GM12865 (cell line): Measurements from ENCODE around the gene SUGCT.

Experiments used
- DNase-seq: peaks from one replicate; pipeline ENCODE4 v3.0.0; 2010; ENCODE audit warnings: low read depth
- H3K4me3 ChIP-seq: 2 replicates; pipeline ENCODE4 v1.5.1; 2011; ENCODE audit warnings: mild to moderate bottlenecking, low read depth, low read length, control low read depth
- CTCF ChIP-seq: IDR thresholded peaks from 2 replicates; pipeline ENCODE4 v1.5.1; 2011; ENCODE audit warnings: low read length, control low read depth, low read depth, inconsistent platforms; ENCODE audit not compliant: insufficient read depth; ENCODE audit errors: missing control alignments

The SUGCT gene

GRCh38 chr7:40721342-40721949 is 586.6 kb downstream of the SUGCT start:
- H3K4me3 ChIP-seq = no peak overlapping the region
- no peak for DNase-seq
- no peak for TF ChIP-seq CTCF

DNA sequence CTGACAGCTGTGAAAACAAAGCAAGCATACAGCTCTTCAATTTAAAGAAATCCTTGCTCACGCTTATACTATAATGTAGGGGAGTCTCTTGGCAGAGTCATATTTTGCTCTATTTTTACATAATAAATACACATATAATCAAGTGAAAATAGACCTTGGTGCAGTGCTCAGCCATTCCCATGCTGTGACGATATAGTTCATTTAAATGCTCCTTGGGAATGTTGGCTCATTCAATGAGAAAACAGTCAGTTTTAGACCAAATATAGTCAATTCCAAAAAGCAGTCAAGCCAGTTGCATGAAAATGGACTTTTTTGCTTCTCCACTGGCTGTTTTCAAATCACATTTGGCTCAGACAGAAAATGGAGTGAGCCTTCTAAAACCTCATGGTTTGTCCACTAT is 587.4 kb downstream of the SUGCT start:
- no peak for TF ChIP-seq CTCF
- no peak overlapping the region for H3K4me3 ChIP-seq
- DNase-seq = no peak

- H3K4me3 ChIP-seq = no peak overlapping the region
- no peak for DNase-seq
- TF ChIP-seq CTCF = no peak
Observed at GRCh38 chr7:40723829-40724228, 589.0 kb downstream of the SUGCT start.

DNA sequence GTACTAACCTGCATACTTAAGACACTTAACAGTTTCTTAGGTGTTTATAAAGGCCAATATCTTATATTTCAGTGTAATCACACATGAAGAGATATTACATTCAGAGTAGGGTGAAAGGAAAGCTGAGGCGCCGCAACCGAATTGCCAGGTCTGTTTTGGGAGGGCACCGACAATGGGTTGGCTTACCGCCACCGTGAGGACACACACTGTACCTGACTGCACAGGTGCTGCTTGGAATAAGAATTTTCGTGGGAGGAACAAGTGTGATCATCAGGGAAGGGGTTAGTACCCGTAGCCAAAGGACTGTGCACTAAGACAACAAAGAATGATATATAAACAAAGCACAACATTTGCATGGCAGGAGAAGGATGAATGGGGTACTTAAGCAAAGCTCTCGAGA is 591.8 kb downstream of the SUGCT start:
- TF ChIP-seq CTCF = no peak

DNA sequence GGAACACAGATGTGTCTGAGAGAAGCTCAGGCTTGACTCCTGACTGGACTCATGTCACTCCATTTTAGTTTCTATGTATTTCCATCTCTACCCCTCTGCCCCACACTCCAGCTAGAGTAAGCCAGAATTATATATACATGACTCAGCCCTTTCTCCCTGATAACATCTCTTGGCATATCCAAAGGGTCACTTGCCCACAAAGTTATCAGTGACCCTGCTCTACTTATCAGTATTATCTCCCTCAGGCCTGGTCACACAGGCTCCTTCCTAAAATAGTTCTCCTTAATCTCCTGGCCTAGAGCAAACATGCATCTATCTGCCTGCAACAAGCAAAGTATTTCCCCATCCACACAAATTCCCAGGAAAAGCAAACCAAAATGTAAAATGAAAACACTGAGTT is 598.3 kb downstream of the SUGCT start:
- TF ChIP-seq CTCF = no peak
- H3K4me3 ChIP-seq = no peak overlapping the region
- no peak for DNase-seq

More for the DNA sequence above, 591.8 kb downstream of the SUGCT start:
- DNase-seq = no peak
- H3K4me3 ChIP-seq = no peak overlapping the region

DNA sequence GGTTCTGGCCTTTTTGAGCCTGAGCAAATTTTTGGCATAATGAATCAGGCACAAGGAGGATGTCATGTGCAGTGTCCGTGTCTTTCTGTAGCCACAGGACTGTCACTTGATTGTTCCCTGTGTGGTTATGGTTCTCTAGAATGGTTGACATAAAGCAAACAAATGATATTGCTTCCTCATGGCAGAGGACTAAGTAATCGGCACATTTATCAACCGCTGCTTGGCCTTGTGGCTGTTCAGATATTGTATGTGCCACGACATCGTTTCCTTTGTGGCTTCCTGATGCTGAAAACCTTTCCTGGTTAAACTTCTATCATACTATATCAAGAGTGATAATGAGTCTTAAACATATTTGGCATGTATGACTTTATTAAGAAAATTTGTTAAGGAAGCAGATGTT is 598.8 kb downstream of the SUGCT start:
- H3K4me3 ChIP-seq = no peak overlapping the region
- no peak for DNase-seq
- TF ChIP-seq CTCF = no peak

DNA sequence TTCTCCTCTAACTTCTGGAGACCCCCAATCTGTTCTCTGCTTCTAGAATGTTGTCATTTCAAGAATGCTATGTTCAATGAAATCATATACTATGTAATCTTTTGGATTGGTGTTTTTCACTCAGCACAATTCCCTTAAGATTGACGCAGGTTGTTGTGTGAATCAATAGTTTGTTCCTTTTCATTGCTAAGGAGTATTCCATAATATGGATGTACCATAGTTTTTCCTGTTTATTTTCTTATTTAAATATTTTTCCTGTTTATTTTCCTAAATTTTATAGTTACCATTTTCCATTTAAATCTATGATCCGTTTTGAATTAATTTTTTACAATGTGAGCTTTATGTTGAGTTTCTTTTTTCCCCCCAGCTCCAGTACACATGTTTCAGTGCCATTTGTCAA is 604.5 kb downstream of the SUGCT start:
- no peak for TF ChIP-seq CTCF
- H3K4me3 ChIP-seq = no peak overlapping the region
- DNase-seq = no peak
